Stimulated activated memory B cell treated with anti-CD40 and anti-IgM and Interleukin-4, amounts not matched to agents 10 μg/mL and 1 μg/mL and 100 μg/mL, for 72 hours (primary cell): ENCODE data around the gene RCC2.
"Not testable (repeated sequence)": the region's sequence is repeated elsewhere in the genome, so short reads cannot be mapped to it uniquely, and the experiment has no call there.

Experiments
- ATAC-seq: fragments of 150-1000 bp; cut with Tn5 transposase; 2 replicates; pipeline ENCODE4 v1.10.0; 2021
- H3K27ac Mint-ChIP-seq: one replicate; pipeline ENCODE4 v1.8.0; 2022; ENCODE audit warnings: mild to moderate bottlenecking, mixed read lengths
- H3K27me3 Mint-ChIP-seq: one replicate; pipeline ENCODE4 v1.8.0; 2022; ENCODE audit warnings: mixed read lengths
- H3K36me3 Mint-ChIP-seq: one replicate; pipeline ENCODE4 v1.8.0; 2022; ENCODE audit warnings: mixed read lengths
- H3K4me1 Mint-ChIP-seq: one replicate; pipeline ENCODE4 v1.8.0; 2022; ENCODE audit warnings: mixed read lengths
- H3K4me3 Mint-ChIP-seq: one replicate; pipeline ENCODE4 v1.8.0; 2022; ENCODE audit warnings: mild to moderate bottlenecking, moderate library complexity, mixed read lengths
- H3K9me3 Mint-ChIP-seq: one replicate; pipeline ENCODE4 v1.8.0; 2022; ENCODE audit warnings: mixed read lengths

The RCC2 gene

GRCh38 chr1:17462669-17463068, 23.2 kb upstream of the RCC2 start:
- Mint-ChIP-seq H3K36me3 (no peaks in the 10 kb centered on the region), H3K4me1 (no peaks in the 10 kb centered on the region), H3K27ac (no peak overlapping the region), H3K9me3 (no peaks in the 10 kb centered on the region), H3K27me3 (peaks cover 23% of the 10 kb centered on the region), H3K4me3 (no peak overlapping the region)
- no peak for ATAC-seq

- Mint-ChIP-seq H3K27ac (no peak overlapping the region), H3K4me3 (no peak overlapping the region), H3K36me3 (no peaks in the 10 kb centered on the region), H3K4me1 (no peaks in the 10 kb centered on the region), H3K9me3 (no peaks in the 10 kb centered on the region), H3K27me3 (peaks cover 23% of the 10 kb centered on the region)
- ATAC-seq: no peak
Measured at GRCh38 chr1:17460219-17460618, 20.7 kb upstream of the RCC2 start.

GRCh38 chr1:17458794-17459193, 19.3 kb upstream of the RCC2 start:
- no peaks in the 10 kb centered on the region for H3K4me1 Mint-ChIP-seq
- H3K27ac Mint-ChIP-seq: no peak overlapping the region

GRCh38 chr1:17452686-17453085, 13.2 kb upstream of the RCC2 start:
- H3K36me3 Mint-ChIP-seq: no peaks in the 10 kb centered on the region

More at GRCh38 chr1:17458794-17459193, 19.3 kb upstream of the RCC2 start:
- no peaks in the 10 kb centered on the region for H3K36me3 Mint-ChIP-seq
- H3K4me3 Mint-ChIP-seq: no peak overlapping the region
- H3K9me3 Mint-ChIP-seq: no peaks in the 10 kb centered on the region
- H3K27me3 Mint-ChIP-seq: peaks cover 23% of the 10 kb centered on the region
- ATAC-seq: no peak

GRCh38 chr1:17452203-17452602, 12.7 kb upstream of the RCC2 start:
- H3K36me3 Mint-ChIP-seq, H3K27me3 Mint-ChIP-seq, ATAC-seq, H3K4me1 Mint-ChIP-seq, H3K27ac Mint-ChIP-seq, H3K9me3 Mint-ChIP-seq, H3K4me3 Mint-ChIP-seq: not testable (repeated sequence)

More at GRCh38 chr1:17452686-17453085, 13.2 kb upstream of the RCC2 start:
- no peaks in the 10 kb centered on the region for H3K9me3 Mint-ChIP-seq
- H3K27ac Mint-ChIP-seq: no peak overlapping the region
- no peak overlapping the region for H3K4me3 Mint-ChIP-seq
- H3K27me3 Mint-ChIP-seq: no peaks in the 10 kb centered on the region
- ATAC-seq: no peak
- H3K4me1 Mint-ChIP-seq: no peaks in the 10 kb centered on the region

GRCh38 chr1:17451731-17452130, 12.3 kb upstream of the RCC2 start:
- no peaks in the 10 kb centered on the region for H3K4me1 Mint-ChIP-seq

GRCh38 chr1:17447501-17447992, 8.1 kb upstream of the RCC2 start:
- no peak overlapping the region for H3K27ac Mint-ChIP-seq
- ATAC-seq: no peak
- H3K4me1 Mint-ChIP-seq: no peaks in the 10 kb centered on the region
- no peaks in the 10 kb centered on the region for H3K36me3 Mint-ChIP-seq
- H3K27me3 Mint-ChIP-seq: peaks cover 14% of the 10 kb centered on the region
- no peaks in the 10 kb centered on the region for H3K9me3 Mint-ChIP-seq
- H3K4me3 Mint-ChIP-seq: no peak overlapping the region

More at GRCh38 chr1:17451731-17452130, 12.3 kb upstream of the RCC2 start:
- ATAC-seq: no peak
- no peaks in the 10 kb centered on the region for H3K36me3 Mint-ChIP-seq
- H3K27me3 Mint-ChIP-seq: no peaks in the 10 kb centered on the region
- no peaks in the 10 kb centered on the region for H3K9me3 Mint-ChIP-seq
- H3K27ac Mint-ChIP-seq: no peak overlapping the region
- H3K4me3 Mint-ChIP-seq: no peak overlapping the region

GRCh38 chr1:17442841-17443240, 3.4 kb upstream of the RCC2 start:
- no peak overlapping the region for H3K27ac Mint-ChIP-seq
- peaks cover 5% of the 10 kb centered on the region for H3K4me1 Mint-ChIP-seq
- no peak for ATAC-seq
- no peaks in the 10 kb centered on the region for H3K9me3 Mint-ChIP-seq
- peaks cover 14% of the 10 kb centered on the region for H3K27me3 Mint-ChIP-seq
- H3K36me3 Mint-ChIP-seq: no peaks in the 10 kb centered on the region
- H3K4me3 Mint-ChIP-seq: no peak overlapping the region

GRCh38 chr1:17441993-17442357, 2.5 kb upstream of the RCC2 start:
- Mint-ChIP-seq H3K4me3 (no peak overlapping the region), H3K27ac (no peak overlapping the region), H3K27me3 (peaks cover 14% of the 10 kb centered on the region), H3K9me3 (no peaks in the 10 kb centered on the region), H3K36me3 (no peaks in the 10 kb centered on the region), H3K4me1 (peaks cover 7% of the 10 kb centered on the region)
- ATAC-seq: no peak

GRCh38 chr1:17441265-17441992, 2.0 kb upstream of the RCC2 start:
- Mint-ChIP-seq H3K9me3 (no peaks in the 10 kb centered on the region), H3K4me1 (peaks cover 13% of the 10 kb centered on the region), H3K27me3 (peaks cover 14% of the 10 kb centered on the region), H3K4me3 (no peak overlapping the region), H3K27ac (no peak overlapping the region), H3K36me3 (no peaks in the 10 kb centered on the region)
- no peak for ATAC-seq

GRCh38 chr1:17440827-17441168, 1.3 kb upstream of the RCC2 start:
- Mint-ChIP-seq H3K27ac (no peak overlapping the region), H3K27me3 (peaks cover 14% of the 10 kb centered on the region), H3K9me3 (no peaks in the 10 kb centered on the region), H3K4me1 (peaks cover 19% of the 10 kb centered on the region), H3K36me3 (no peaks in the 10 kb centered on the region), H3K4me3 (no peak overlapping the region)
- no peak for ATAC-seq

- Mint-ChIP-seq H3K27me3 (peaks cover 14% of the 10 kb centered on the region), H3K4me3 (peak overlapping the region; percentile 77), H3K27ac (peak overlapping the region; percentile 98), H3K36me3 (peaks cover 2% of the 10 kb centered on the region), H3K4me1 (peaks cover 24% of the 10 kb centered on the region), H3K9me3 (no peaks in the 10 kb centered on the region)
- ATAC-seq: no peak
Measured at GRCh38 chr1:17440074-17440826, 773 bp upstream of the RCC2 start.

GRCh38 chr1:17438318-17439249, 893 bp downstream of the RCC2 start:
- Mint-ChIP-seq H3K27ac (peak overlapping the region; percentile 98), H3K27me3 (peaks cover 10% of the 10 kb centered on the region), H3K4me1 (peaks cover 41% of the 10 kb centered on the region), H3K9me3 (no peaks in the 10 kb centered on the region), H3K36me3 (peaks cover 17% of the 10 kb centered on the region), H3K4me3 (peak overlapping the region; percentile 98)
- ATAC-seq: peak; percentile 75

- Mint-ChIP-seq H3K4me1 (peaks cover 49% of the 10 kb centered on the region), H3K27ac (peak overlapping the region; percentile 98), H3K4me3 (peak overlapping the region; percentile 98), H3K36me3 (peaks cover 17% of the 10 kb centered on the region), H3K9me3 (no peaks in the 10 kb centered on the region), H3K27me3 (peaks cover 2% of the 10 kb centered on the region)
- ATAC-seq: peak; percentile 64
Measured at GRCh38 chr1:17437580-17438317, 1.7 kb downstream of the RCC2 start.

GRCh38 chr1:17437260-17437579, 2.3 kb downstream of the RCC2 start:
- H3K4me1 Mint-ChIP-seq: peaks cover 54% of the 10 kb centered on the region

More at GRCh38 chr1:17437260-17437579, 2.3 kb downstream of the RCC2 start:
- Mint-ChIP-seq H3K27ac (peak overlapping the region; percentile 69), H3K9me3 (no peaks in the 10 kb centered on the region), H3K4me3 (peak overlapping the region; percentile 76), H3K36me3 (peaks cover 17% of the 10 kb centered on the region), H3K27me3 (no peaks in the 10 kb centered on the region)
- ATAC-seq: no peak
